ENCODE results near the gene ATOSA.

Gene ATOSA

DNA sequence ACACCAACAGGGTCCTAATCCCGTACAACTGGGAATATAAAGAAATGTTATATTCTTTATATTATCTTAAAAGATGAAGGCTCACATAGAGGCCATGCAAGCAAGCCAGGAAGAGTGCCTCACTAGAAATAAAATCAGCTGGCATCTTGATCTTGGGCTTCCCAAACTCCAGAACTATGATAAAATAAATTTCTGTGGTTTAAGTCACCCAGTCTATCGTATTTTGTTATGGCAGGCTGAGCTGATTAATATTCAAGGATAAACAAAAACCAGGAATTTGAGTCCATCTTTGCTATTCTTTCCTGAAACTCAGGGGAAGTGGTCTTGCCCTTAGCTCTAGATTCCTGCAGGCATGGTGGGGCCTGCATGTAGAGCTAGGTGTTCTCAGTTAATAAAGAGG, 42.7 kb downstream of the ATOSA start:
- no peak overlapping the region for H3K4me3 ChIP-seq (ENCODE audit: low read length in 2 of 2)
- H3K4me1 ChIP-seq (ENCODE audit: control insufficient read depth in 2 of 2, insufficient read depth in 2 of 2, low read length in 2 of 2) = no peaks in the 10 kb centered on the region
- H3K27ac ChIP-seq (ENCODE audit: low read depth in 2 of 2, low read length in 2 of 2) = no peak overlapping the region
- no peaks in the 10 kb centered on the region for H3K9me3 ChIP-seq (ENCODE audit: control insufficient read depth in 2 of 2, low read length in 2 of 2)
- H3K27me3 ChIP-seq (ENCODE audit: control insufficient read depth in 2 of 2, insufficient read depth in 2 of 2, low read length in 2 of 2) = no peaks in the 10 kb centered on the region
- H3K36me3 ChIP-seq (ENCODE audit: control insufficient read depth in 2 of 2, insufficient read depth in 2 of 2, low read length in 2 of 2) = peaks cover 14 to 19% of the 10 kb centered on the region in 2 donors
- H3K9ac ChIP-seq (ENCODE audit: low read depth in 1 of 2, low read length in 2 of 2) = no peak overlapping the region

DNA sequence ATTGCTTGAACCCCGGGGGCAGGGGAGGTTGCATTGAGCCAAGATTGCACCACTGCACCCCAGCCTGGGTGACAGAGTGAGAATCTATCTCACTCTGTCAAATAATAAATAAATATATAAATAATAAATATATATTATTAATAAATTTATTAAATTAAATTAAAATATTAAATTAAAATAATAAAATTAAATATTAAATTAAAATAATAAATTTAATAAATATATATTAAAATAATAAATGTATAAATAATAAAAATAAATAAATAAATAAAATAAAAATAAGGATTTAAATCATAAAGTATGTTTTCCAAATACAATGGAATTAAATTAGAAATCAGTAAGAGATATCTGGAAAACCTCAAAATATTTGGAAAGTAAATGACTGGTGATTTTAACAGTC, 43.3 kb downstream of the ATOSA start:
- Histone ChIP-seq H3K27me3 (ENCODE audit: control insufficient read depth in 2 of 2, insufficient read depth in 2 of 2, low read length in 2 of 2) (no peaks in the 10 kb centered on the region), H3K36me3 (ENCODE audit: control insufficient read depth in 2 of 2, insufficient read depth in 2 of 2, low read length in 2 of 2) (peaks cover 12 to 18% of the 10 kb centered on the region in 2 donors), H3K27ac (ENCODE audit: low read depth in 2 of 2, low read length in 2 of 2) (no peak overlapping the region), H3K4me3 (ENCODE audit: low read length in 2 of 2) (no peak overlapping the region), H3K4me1 (ENCODE audit: control insufficient read depth in 2 of 2, insufficient read depth in 2 of 2, low read length in 2 of 2) (no peaks in the 10 kb centered on the region), H3K9me3 (ENCODE audit: control insufficient read depth in 2 of 2, low read length in 2 of 2) (no peaks in the 10 kb centered on the region), H3K9ac (ENCODE audit: low read depth in 1 of 2, low read length in 2 of 2) (no peak overlapping the region)

Data from mucosa of rectum (tissue), 2 donors.